ENCODE results near the gene ZCCHC14. TPM values are rescaled to one million over a fixed set of nuclear protein-coding genes. Genes with fewer than 3 reads are reported as not detected.
"Not testable (repeated sequence)": the region's sequence is repeated elsewhere in the genome, so short reads cannot be mapped to it uniquely, and the experiment has no call there.

ZCCHC14 gene
- total RNA-seq, 2 donors from 2014 or later: 33.0 to 45.6 TPM

GRCh38 chr16:87390641-87391323, 102.0 kb downstream of the ZCCHC14 start:
- no peaks in the 10 kb centered on the region for H3K36me3 ChIP-seq
- no peaks in the 10 kb centered on the region for H3K9me3 ChIP-seq
- H3K27me3 ChIP-seq (replicated peaks; ENCODE audit: insufficient read depth): no peaks in the 10 kb centered on the region
- DNase-seq (ENCODE audit: low spot score) (no peak), ATAC-seq (ENCODE audit: insufficient number of reproducible peaks, low FRiP score, low read depth) (no peak)
- H3K4me1 ChIP-seq (ENCODE audit: control insufficient read depth in 1 of 2, low read depth in 2 of 2): peaks cover 26 to 41% of the 10 kb centered on the region in 2 donors
- TF ChIP-seq CTCF (IDR thresholded peaks at IDR 0.05): no peak
- peak overlapping the region; percentile 91 for H3K4me3 ChIP-seq
- peak overlapping the region; percentile 97 to 98 for H3K27ac ChIP-seq

DNA sequence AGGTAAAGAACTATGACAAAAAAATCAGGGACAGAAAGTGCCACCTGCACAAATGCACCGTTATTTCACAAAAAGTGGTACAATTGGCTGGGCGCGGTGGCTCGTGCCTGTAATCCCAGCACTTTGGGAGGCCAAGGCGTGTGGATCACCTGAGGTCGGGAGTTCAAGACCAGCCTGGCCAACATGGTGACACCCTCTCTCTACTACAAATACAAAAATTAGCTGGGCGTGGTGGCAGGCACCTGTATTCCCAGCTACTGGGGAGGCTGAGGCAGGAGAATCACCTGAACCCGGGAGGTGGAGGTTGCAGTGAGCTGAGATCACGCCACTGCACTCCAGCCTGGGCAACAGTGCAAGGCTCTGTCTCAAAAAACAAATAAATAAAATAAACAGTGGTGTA, 102.9 kb downstream of the ZCCHC14 start:
- not testable (repeated sequence) for H3K36me3 ChIP-seq; H3K27me3 ChIP-seq (replicated peaks; ENCODE audit: insufficient read depth); ATAC-seq (ENCODE audit: insufficient number of reproducible peaks, low FRiP score, low read depth); H3K9me3 ChIP-seq; H3K27ac ChIP-seq; H3K4me3 ChIP-seq; DNase-seq (ENCODE audit: low spot score)
- H3K4me1 ChIP-seq (ENCODE audit: control insufficient read depth in 1 of 2, low read depth in 2 of 2): peaks cover 21 to 37% of the 10 kb centered on the region in 2 donors

- no peaks in the 10 kb centered on the region for H3K27me3 ChIP-seq (replicated peaks; ENCODE audit: insufficient read depth)
- no peak for TF ChIP-seq CTCF (IDR thresholded peaks at IDR 0.05)
- ATAC-seq (ENCODE audit: insufficient number of reproducible peaks, low FRiP score, low read depth) (no peak), DNase-seq (ENCODE audit: low spot score) (no peak)
- H3K4me1 ChIP-seq (ENCODE audit: control insufficient read depth in 1 of 2, low read depth in 2 of 2): peaks cover 15 to 36% of the 10 kb centered on the region in 2 donors
- peak overlapping the region; percentile 43 to 84 for H3K27ac ChIP-seq
- H3K4me3 ChIP-seq: no peak overlapping the region
- no peaks in the 10 kb centered on the region for H3K36me3 ChIP-seq
- H3K9me3 ChIP-seq: no peaks in the 10 kb centered on the region
These were observed 103.6 kb downstream of the ZCCHC14 start for GRCh38 chr16:87389245-87389644.

DNA sequence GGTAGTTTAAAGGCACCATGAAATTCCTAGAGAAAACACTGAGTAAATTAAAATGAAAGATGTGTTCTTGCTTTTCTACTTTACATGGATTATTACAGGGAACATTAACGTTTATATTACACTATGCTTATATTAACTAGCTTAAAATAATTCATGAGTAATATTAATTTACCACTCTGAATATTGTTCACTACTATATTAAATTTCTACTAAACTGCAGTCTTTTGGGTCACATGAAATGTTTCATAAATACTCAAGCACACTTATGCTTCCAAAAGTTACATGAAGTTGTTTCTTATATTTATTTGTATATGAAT, 104.0 kb downstream of the ZCCHC14 start:
- ATAC-seq (ENCODE audit: insufficient number of reproducible peaks, low FRiP score, low read depth): no peak
- Histone ChIP-seq H3K4me1 (ENCODE audit: control insufficient read depth in 1 of 2, low read depth in 2 of 2) (peaks cover 10 to 31% of the 10 kb centered on the region in 2 donors), H3K27me3 (replicated peaks; ENCODE audit: insufficient read depth) (no peaks in the 10 kb centered on the region), H3K36me3 (no peaks in the 10 kb centered on the region), H3K9me3 (no peaks in the 10 kb centered on the region), H3K4me3 (peak overlapping the region; percentile 43), H3K27ac (peak overlapping the region; percentile 43 to 84)
- no peak for DNase-seq (ENCODE audit: low spot score)
- TF ChIP-seq CTCF (IDR thresholded peaks at IDR 0.05): no peak

DNA sequence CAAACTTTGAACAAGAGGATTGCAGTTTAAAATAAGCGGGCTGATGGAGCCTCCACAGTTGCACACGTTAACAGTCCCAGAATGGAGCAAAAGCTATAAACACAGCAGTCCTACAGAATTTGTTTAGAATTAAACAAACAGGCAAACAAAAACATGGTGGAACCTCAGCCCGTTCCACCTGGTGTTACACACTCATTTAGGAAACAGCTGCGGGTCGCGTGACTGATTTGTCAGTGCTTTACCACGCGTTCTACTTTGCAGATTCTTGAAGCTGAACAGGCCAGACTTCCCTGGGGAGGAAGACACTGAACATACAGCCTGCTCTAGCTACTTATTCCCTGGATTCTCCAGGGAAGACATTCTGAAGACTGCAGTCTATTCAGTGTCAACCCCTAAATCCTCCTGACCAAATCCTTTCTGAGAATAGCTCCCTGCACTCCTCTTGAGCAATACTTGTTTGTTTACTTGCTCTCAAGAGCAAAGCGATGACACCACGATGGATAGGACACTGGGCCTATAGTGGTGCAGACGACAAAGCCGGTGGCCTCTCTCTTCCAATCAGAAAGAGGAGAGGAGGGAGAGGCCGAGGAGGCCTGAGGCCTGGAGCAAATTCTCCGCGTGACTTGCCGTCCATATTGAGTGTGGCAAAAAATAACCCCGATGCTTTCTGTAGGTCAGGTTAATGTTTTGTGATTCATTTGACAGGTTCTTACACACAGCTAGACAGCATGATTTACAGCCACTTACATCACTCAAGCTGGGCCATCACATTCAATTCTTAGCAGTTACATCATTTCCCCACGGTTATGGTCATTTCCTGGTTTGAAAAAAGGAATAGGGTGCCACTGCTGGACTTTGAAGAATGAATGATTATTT, 104.6 kb downstream of the ZCCHC14 start:
- Histone ChIP-seq H3K36me3 (no peaks in the 10 kb centered on the region), H3K4me1 (ENCODE audit: control insufficient read depth in 1 of 2, low read depth in 2 of 2) (peaks cover 7 to 26% of the 10 kb centered on the region in 2 donors), H3K27ac (peak overlapping the region; percentile 84 to 93), H3K4me3 (peak overlapping the region; percentile 48), H3K9me3 (no peaks in the 10 kb centered on the region), H3K27me3 (replicated peaks; ENCODE audit: insufficient read depth) (no peaks in the 10 kb centered on the region)
- DNase-seq (ENCODE audit: low spot score) (peak; percentile 88), ATAC-seq (ENCODE audit: insufficient number of reproducible peaks, low FRiP score, low read depth) (peak; percentile 61)
- no peak for TF ChIP-seq CTCF (IDR thresholded peaks at IDR 0.05)

GRCh38 chr16:87384875-87385167, 108.0 kb downstream of the ZCCHC14 start:
- ATAC-seq (ENCODE audit: insufficient number of reproducible peaks, low FRiP score, low read depth); H3K9me3 ChIP-seq; H3K36me3 ChIP-seq; H3K27me3 ChIP-seq (replicated peaks; ENCODE audit: insufficient read depth); DNase-seq (ENCODE audit: low spot score): not testable (repeated sequence)
- Histone ChIP-seq H3K27ac (peak overlapping the region; percentile 84 to 90), H3K4me1 (ENCODE audit: control insufficient read depth in 1 of 2, low read depth in 2 of 2) (peaks cover 20 to 43% of the 10 kb centered on the region in 2 donors), H3K4me3 (peak overlapping the region; percentile 82)
